Fibroblast of lung (primary cell): ENCODE measurements around the gene GPER1. TPM values are rescaled to one million over a fixed set of nuclear protein-coding genes. Genes with fewer than 3 reads are reported as not detected.

Source experiments
- DNase-seq, 2 donors: peaks; one replicate each; pipeline versions ENCODE4 v3.0.0 to v3.0.0-alpha.2; 2010; ENCODE audit warnings: low read depth in 2 of 2
- H2AFZ ChIP-seq: 2 replicates; pipeline ENCODE4 v1.5.1; 2012; ENCODE audit warnings: low read length, control low read depth, inconsistent platforms
- H3K27ac ChIP-seq: 2 replicates; pipeline ENCODE4 v1.5.1; 2011; ENCODE audit warnings: low read length, control low read depth; ENCODE audit not compliant: insufficient read depth
- H3K27me3 ChIP-seq: 2 replicates; pipeline ENCODE4 v1.5.1; 2011; ENCODE audit warnings: mild to moderate bottlenecking, low read length; ENCODE audit not compliant: control insufficient read depth, insufficient read depth
- H3K36me3 ChIP-seq: 2 replicates; pipeline ENCODE4 v1.5.1; 2011; ENCODE audit warnings: low read length; ENCODE audit not compliant: control insufficient read depth, insufficient read depth
- H3K4me1 ChIP-seq: 2 replicates; pipeline ENCODE4 v1.5.1; 2011; ENCODE audit warnings: low read length; ENCODE audit not compliant: control insufficient read depth, insufficient read depth; ENCODE audit errors: extremely low read depth
- H3K4me2 ChIP-seq: 2 replicates; pipeline ENCODE4 v1.5.1; 2011; ENCODE audit warnings: low read length, control low read depth; ENCODE audit not compliant: insufficient read depth; ENCODE audit errors: extremely low read depth
- H3K4me3 ChIP-seq, 4 experiments: fragments of 200-600 bp in 1 of 4; sonication (generic) in 1 of 4; replicated peaks in 1 of 4; 2 replicates each; pipeline ENCODE4 v1.5.1; 2011 to 2016; ENCODE audit warnings: low read length in 4 of 4, low read depth in 3 of 4, mild to moderate bottlenecking in 3 of 4, control low read depth in 2 of 4, inconsistent platforms in 1 of 4, mixed read lengths in 1 of 4; ENCODE audit not compliant: insufficient read depth in 1 of 4; ENCODE audit errors: control extremely low read depth in 1 of 4
- H3K79me2 ChIP-seq: 2 replicates; pipeline ENCODE4 v1.5.1; 2012; ENCODE audit warnings: mild to moderate bottlenecking, low read length, inconsistent platforms; ENCODE audit not compliant: control insufficient read depth, insufficient read depth
- H3K9ac ChIP-seq: 2 replicates; pipeline ENCODE4 v1.5.1; 2011; ENCODE audit warnings: mild to moderate bottlenecking, low read length, control low read depth; ENCODE audit not compliant: insufficient read depth
- H3K9me3 ChIP-seq: 2 replicates; pipeline ENCODE4 v1.5.1; 2012; ENCODE audit warnings: low read depth, low read length; ENCODE audit not compliant: control insufficient read depth, insufficient read depth
- H4K20me1 ChIP-seq: 2 replicates; pipeline ENCODE4 v1.5.1; 2011; ENCODE audit warnings: low read length; ENCODE audit not compliant: control insufficient read depth, insufficient read depth; ENCODE audit errors: extremely low read depth
- EZH2 ChIP-seq: IDR thresholded peaks from 2 replicates; pipeline ENCODE4 v1.5.1; 2012; ENCODE audit warnings: low read length, control low read depth, mild to moderate bottlenecking; ENCODE audit errors: missing control alignments
- polyA plus RNA-seq, 2 donors: library from polyadenylated mRNA; depleted of rRNA in 1 of 2; stranded (reverse) in 1 of 2; unstranded in 1 of 2; fragments of >200 nt; gene quantifications; 2 replicates each; pipeline ENCODE4 v1.2.1, GENCODE V29; 2011 to 2012; ENCODE audit warnings: missing spikeins in 1 of 2
- total RNA-seq: library from RNA; depleted of rRNA; stranded (reverse); fragments of >200 nt; gene quantifications from 2 replicates; pipeline ENCODE4 v1.2.1, GENCODE V29; 2014
- TF ChIP-seq, protein P1 (sequence below), 2 donors: IDR thresholded peaks in 1 of 2; conservative IDR thresholded peaks in 1 of 2; 1 replicate in 1 of 2; 2 replicates in 1 of 2; pipeline ENCODE4 v1.5.1; 2011 to 2012; ENCODE audit warnings: low read length in 2 of 2, control low read depth in 1 of 2, inconsistent platforms in 1 of 2, low read depth in 1 of 2, mild to moderate bottlenecking in 1 of 2

GPER1 gene
- total and polyA plus RNA-seq, 2 donors (not counting 1 experiment from before 2014, with no cell fraction given), result 2.0 to 2.3 TPM

DNA sequence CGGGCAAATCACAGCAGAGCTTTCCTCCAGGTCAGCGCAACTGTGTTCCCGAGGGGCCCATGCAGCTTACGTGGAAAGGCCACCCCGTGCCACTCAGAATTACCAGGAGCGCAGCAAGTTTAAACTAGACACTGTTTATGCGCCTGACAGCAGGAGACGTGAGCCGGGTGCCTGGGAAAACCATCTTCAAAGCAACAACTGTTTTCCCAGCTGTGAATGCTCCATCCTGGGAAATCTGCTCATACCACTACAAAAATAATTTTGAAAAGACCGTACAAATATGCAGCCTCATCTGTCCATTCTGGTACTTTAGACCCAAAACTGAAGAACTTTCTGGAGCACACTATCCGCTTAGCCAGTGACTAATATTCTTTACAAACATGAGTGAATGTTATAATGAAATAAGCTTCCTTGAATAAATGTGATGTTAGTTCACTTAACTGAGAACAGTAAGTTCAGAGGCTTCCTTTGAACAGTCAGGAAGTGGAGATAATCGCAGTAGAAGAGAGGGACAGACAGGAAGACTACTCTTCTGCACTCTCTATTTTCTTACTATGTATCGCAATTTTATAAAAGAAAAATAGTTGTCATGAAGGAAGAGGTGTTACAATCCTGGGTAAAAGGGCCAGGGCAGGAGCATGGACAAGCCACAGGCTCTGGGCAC, 16.7 kb downstream of the GPER1 start:
- Histone ChIP-seq H3K9me3 (no peaks in the 10 kb centered on the region), H3K4me3 (no peak overlapping the region), H2AFZ (no peak overlapping the region), H3K79me2 (no peaks in the 10 kb centered on the region), H3K4me1 (no peaks in the 10 kb centered on the region), H3K4me2 (no peak overlapping the region), H3K36me3 (no peaks in the 10 kb centered on the region), H3K27me3 (no peaks in the 10 kb centered on the region), H3K27ac (no peak overlapping the region), H3K9ac (no peak overlapping the region), H4K20me1 (no peaks in the 10 kb centered on the region)
- TF ChIP-seq, protein P1, sequence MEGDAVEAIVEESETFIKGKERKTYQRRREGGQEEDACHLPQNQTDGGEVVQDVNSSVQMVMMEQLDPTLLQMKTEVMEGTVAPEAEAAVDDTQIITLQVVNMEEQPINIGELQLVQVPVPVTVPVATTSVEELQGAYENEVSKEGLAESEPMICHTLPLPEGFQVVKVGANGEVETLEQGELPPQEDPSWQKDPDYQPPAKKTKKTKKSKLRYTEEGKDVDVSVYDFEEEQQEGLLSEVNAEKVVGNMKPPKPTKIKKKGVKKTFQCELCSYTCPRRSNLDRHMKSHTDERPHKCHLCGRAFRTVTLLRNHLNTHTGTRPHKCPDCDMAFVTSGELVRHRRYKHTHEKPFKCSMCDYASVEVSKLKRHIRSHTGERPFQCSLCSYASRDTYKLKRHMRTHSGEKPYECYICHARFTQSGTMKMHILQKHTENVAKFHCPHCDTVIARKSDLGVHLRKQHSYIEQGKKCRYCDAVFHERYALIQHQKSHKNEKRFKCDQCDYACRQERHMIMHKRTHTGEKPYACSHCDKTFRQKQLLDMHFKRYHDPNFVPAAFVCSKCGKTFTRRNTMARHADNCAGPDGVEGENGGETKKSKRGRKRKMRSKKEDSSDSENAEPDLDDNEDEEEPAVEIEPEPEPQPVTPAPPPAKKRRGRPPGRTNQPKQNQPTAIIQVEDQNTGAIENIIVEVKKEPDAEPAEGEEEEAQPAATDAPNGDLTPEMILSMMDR (conservative IDR thresholded peaks at IDR 0.05 in 1 of 2, IDR thresholded peaks at IDR 0.05 in 1 of 2; ENCODE audit: low read depth in 1 of 2, low read length in 2 of 2), result no peak
- no peak for TF ChIP-seq EZH2
- DNase-seq, result no peak

DNA sequence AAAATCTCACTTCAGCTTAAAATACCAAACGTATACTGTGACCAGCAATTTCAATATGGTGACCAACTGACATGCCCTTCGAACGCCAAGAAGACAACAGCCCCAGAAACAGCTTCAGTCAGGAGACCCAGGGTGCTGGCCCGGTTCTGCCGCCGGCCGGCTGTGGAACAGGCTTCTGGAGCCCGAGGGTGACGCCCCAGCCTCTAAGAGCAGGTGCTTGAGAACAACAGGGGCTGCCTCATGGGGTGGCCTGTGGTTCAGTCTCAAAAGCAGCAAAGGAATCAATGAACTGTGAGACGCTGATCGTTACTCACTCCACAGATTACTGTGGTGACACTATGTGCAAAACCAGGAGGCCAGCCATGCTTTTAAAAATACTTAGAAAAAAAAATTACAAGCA, 17.3 kb downstream of the GPER1 start:
- no peaks in the 10 kb centered on the region for H4K20me1 ChIP-seq
- no peaks in the 10 kb centered on the region for H3K79me2 ChIP-seq
- H3K4me2 ChIP-seq, result no peak overlapping the region
- no peak for DNase-seq
- no peaks in the 10 kb centered on the region for H3K9me3 ChIP-seq
- no peak overlapping the region for H2AFZ ChIP-seq
- H3K4me1 ChIP-seq, result no peaks in the 10 kb centered on the region
- TF ChIP-seq EZH2, result no peak
- TF ChIP-seq, protein P1 (conservative IDR thresholded peaks at IDR 0.05 in 1 of 2, IDR thresholded peaks at IDR 0.05 in 1 of 2; ENCODE audit: low read depth in 1 of 2, low read length in 2 of 2), result no peak
- no peak overlapping the region for H3K4me3 ChIP-seq
- H3K9ac ChIP-seq, result no peak overlapping the region
- H3K36me3 ChIP-seq, result no peaks in the 10 kb centered on the region
- H3K27ac ChIP-seq, result no peak overlapping the region
- no peaks in the 10 kb centered on the region for H3K27me3 ChIP-seq

DNA sequence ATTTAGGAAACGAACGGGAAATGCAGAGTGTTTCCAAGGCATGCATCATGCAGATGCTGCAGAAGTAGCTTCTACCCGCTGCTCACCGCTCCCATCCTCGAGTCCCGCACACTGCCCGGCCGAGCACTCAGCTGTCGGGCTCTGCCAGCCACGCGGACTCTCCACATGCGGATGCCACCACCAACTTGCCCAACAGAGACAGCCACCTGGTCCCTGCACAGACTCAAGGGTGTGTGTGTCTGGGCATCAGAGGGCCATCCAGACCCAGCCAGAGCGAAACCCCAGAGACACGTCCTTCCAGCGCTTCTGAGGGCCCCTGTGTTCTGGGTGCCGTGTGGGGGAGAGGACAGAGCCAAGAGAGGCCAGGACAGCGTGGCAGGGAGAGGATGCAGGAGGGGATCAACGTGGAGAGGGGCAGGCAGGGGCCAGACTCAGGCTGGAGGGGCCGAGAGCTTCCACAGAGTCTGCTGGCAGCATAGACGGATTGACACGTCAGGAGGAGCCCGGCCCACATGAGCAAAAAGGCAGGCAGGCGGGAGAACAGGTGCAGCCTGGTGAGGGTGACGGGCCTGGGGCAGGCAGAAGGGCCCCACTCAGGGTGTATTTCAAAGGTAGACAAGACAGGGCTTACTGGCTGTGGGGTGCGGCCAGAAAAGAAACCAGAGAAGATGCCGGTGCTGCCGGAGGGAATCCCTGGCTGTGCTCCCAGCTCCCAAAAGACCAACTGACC, 18.3 kb downstream of the GPER1 start:
- no peaks in the 10 kb centered on the region for H3K79me2 ChIP-seq

More for the DNA sequence above, 18.3 kb downstream of the GPER1 start:
- no peaks in the 10 kb centered on the region for H3K9me3 ChIP-seq
- no peak overlapping the region for H3K4me2 ChIP-seq
- H3K36me3 ChIP-seq, result no peaks in the 10 kb centered on the region
- no peak for DNase-seq
- no peak overlapping the region for H3K27ac ChIP-seq
- no peak overlapping the region for H3K9ac ChIP-seq
- H3K4me3 ChIP-seq, result no peak overlapping the region
- no peak overlapping the region for H2AFZ ChIP-seq
- no peaks in the 10 kb centered on the region for H3K27me3 ChIP-seq
- TF ChIP-seq EZH2, result no peak
- TF ChIP-seq, protein P1 (conservative IDR thresholded peaks at IDR 0.05 in 1 of 2, IDR thresholded peaks at IDR 0.05 in 1 of 2; ENCODE audit: low read depth in 1 of 2, low read length in 2 of 2), result no peak
- H3K4me1 ChIP-seq, result no peaks in the 10 kb centered on the region
- no peaks in the 10 kb centered on the region for H4K20me1 ChIP-seq
